8988T (cell line): ENCODE results near the gene FAM25G.
"Not testable (repeated sequence)": the region's sequence is repeated elsewhere in the genome, so short reads cannot be mapped to it uniquely, and the experiment has no call there.

Experiments used
- DNase-seq: peaks from one replicate; pipeline ENCODE4 v3.0.0; 2011

FAM25G gene

DNA sequence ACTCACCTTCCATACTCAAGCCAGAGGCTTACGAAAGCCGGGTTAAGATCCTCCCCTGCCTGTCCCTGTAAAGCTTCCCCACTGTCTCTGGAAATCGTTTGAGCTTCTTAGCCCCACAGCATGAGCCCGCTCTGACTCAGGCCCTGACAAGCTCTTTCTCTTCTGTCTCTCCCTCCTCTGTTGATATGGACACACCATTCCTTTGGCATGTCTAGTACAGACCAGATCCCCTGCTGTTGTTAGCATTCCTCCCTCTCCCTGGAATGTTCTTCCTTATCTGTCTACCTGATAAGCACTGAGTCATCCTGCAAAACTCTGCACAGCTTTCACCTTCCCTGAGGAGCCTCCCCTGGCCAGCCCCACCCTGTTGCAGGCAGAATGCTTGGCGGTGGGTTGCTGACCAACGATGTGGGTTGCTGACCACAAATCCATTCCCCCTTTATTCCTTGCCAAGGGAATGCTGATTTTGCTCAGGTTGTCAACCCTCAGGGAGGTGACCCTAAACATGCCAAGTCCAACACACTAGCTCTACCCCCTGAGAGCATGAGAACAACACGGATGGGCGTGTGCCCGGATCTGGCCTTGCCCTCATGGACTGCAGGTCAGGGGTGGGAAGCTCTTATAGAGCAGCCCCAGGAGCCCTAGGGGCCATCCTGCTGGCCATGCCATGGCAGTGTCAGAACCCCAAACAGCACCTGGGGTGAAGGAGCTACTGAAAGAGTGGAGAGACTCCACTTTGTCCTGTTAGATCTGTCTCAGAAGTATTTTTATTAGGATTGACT is 28.7 kb downstream of the FAM25G start:
- not testable (repeated sequence) for DNase-seq

DNA sequence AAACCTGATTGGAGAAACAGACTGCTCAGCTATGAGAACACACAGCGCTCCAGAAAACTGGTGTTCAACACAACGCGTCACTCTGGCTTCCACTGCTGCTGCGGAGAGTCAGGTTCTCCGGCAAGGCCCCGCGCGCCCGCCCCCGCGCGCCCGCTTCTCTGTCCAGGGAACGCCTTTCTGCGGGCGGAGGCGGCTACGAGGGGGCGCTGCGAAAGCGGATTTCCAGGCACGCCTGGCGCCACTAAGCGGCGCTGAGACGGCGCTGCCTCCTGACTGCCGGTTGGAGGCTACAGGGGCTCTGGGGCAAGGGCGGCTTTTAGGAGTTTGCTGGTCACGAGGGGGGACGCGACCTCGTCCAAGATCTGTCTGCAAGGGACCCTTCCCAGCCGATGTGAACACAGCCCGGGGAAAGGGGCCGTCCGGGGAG is 30.2 kb downstream of the FAM25G start:
- DNase-seq = not testable (repeated sequence)

DNA sequence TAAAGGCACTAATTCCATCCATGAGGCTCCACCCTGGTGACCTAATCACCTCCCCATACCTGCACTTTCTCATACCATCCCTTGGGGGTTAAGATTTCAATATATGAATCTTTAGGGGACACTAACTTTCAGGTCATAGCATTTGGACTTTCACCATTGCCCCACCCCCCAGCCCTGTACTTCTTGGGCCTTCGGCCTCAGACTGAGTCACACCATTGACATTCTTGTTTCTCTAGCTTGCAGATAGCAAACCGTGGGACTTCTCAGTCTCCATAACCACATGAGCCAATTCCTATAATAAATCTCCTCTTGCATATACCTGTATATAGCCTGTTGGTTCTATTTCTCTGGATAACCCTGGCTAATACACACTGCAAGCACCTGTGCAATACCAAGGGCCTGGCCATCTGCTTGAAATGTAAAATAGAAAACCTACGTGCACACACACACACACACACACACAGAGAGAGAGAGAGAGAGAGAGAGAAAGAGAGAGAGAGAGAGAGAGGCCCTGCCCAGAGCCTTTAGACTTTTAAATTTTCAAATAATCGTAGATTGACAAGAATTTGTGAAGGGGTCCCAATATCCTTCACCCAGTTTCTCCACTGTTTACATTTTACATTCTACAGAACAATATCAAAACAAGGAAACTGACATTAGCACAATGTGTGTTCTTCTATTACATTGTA is 32.9 kb downstream of the FAM25G start:
- no peak for DNase-seq

DNA sequence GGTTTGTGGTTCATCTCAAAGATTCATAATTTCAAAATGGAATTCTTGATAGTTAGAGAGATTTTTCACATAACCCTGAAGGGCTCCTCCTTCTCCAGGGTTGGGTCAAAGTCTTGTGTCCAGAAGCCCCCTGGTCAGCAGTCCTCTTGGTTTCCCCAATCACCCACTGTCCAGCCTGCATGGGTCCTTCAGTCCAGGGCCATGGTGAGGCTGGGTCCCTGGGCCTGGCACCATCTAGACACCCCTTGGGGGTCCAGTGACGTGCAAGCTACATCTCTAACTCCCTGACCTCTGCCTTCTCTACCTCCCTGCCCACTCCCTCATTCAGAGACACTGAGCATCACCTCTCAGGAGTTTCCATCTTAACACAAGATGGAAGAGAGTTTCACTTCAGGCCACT is 33.7 kb downstream of the FAM25G start:
- no peak for DNase-seq

DNA sequence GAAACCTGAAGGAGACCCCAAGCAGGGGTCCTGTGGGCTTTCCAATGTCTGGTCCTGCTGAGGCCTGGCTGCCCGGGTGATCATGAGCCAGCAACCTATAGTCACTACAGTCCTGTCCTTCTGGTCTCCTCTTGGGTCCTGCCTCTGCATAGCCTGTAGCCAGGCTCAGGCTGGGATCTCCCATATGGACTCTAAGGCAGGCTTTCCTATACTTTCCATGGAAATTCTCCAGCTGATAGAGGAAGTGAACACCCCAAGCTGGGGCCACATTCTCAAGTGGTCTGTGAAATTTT is 34.0 kb downstream of the FAM25G start:
- DNase-seq = no peak

DNA sequence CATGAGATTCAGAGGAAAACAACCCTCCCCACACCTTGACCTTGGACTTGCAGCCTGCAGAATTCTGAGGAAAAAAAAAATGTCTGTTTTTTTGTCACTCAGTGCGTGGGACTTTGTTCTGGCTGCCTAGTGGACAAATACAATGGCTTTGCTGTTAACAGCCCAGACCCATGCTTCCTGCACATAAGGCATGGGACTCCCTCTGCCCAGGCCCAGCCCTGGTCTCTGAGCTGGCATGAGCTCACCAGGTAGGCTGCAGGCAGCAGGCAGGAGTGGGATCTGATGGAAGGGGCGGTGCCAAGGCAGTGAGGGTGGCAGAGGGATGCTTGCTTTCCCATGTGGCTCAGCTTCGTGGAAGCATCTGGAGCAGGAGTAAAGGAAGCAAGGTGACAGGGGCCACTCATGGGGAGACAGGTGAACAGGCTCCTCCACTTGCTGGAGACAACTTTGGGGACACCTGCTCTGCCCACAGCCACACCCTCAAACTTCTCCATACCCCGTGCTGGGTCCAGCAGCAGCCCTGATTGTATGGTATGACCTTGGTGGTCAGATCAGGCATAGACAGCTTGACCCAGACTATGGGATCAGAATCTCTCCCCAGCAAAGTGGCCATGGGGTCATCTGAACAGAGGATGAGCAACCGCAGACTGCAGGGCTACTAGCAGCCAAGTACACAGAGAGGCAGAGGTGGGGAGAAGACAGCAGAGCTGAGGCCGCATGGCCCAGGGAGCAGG is 34.5 kb downstream of the FAM25G start:
- no peak for DNase-seq

DNA sequence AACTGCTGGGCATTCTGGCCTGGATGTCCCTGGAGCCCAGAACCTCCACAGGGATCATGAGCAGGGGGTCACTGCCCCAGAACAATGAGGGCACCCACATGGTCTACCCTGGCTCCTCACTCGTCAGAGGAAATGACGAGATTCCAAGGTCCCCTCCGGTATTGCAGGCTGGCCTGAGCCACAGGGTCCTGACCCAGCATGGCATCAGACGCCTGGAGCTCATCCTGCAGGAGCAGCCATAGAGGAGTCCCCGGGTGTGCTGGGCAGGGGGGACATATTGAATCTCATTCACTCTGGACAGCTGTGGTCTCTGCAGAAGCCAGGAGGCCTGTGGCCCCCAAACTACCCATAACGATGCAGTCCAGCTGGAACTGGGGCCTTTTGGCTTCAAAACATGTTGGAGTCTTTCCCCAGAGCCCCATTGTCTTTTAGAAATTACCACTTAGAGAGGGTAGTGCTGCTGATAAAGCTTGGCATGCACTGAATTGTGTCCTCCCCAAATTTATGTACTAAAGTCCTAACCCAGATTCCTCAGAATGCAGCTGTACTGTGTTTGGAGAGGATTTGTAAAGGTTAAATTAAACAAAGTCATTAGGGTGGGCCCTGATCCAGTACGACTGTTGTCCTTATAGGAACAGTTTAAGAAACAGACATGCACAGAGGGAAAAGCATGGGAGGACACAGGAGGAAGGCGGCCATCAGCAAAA is 35.3 kb downstream of the FAM25G start:
- DNase-seq = no peak

DNA sequence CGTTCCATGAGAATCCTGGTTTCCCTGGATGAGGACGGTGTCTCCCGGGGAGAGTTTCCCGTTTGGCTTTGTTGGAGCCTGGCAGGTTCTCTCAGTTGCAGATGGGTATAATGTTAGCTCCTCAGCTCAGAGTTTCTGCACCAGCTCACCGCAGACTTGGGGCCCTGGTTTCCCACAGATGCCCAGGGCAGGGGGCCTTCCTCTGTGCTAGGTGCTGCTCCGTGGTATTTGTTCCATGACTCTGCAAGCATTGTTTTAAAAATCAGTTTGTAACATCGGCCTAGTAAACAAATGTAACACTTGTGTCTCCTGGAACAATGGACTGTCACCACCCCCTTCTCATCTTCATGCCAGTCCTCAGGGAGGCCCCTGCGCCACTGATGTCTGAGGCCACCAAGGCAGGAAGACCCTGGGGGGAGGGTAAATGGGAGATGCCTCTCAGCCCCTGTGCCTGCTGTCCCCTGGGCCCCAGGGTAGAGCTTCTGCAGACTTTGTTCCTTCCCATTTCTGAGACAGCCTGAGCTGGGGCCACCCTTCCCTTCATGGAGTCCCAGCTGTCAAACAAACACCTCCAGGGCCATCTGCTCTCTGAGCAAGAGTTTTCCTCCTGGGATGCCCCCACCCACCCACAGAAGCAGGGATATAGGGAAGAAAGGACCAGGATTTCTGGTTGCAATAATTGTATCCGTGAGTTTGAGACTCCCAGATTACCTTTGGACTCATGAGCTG is 36.0 kb downstream of the FAM25G start:
- not testable (repeated sequence) for DNase-seq

DNA sequence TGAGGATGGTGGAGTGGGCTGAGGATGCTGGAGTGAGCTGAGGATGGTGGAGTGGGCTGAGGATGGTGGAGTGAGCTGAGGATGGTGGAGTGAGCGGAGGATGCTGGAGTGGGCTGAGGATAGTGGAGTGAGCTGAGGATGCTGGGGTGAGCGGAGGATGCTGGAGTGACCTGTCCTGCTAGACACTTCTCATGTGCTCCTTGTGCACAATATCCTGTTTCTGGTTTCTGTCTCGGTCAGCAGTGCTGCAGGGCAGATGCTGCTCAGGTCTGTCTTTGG is 36.8 kb downstream of the FAM25G start:
- no peak for DNase-seq

DNA sequence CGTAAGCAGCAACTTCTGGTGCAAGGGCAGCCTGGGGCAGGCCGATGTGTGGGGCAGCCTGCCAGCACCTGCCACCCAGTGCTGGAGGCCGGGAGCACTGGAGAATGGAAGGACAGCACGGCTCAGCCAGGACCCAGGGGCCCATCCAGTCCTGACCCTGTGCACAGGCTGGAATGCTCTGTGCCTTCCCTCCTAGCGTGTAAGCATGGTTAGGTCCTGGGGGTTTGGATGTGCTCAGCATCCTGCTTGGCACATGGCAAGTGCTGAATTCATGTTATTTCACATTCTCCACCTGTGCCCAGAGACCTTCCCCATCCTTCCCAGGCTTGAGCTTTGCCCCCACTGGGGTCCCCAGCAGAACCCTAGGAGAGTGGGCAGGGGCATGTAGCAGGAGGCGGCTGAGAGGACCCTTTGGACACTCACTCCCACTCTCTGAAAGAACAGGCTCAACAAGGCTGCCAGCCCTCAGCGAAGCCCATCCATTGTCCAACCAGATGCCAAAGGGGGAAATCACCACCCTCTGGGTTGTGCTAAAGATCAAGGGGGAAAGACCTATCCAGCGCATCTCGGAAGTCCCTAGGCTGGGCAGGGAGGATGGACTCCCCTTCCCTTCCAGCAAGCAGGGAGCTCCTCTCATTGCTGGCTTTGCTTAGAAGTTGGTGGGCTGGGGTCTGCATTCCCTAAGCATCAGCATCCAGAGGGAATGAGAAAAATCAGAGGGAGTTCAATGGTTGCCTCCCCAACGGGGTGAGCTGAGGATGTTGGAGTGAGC is 37.3 kb downstream of the FAM25G start:
- DNase-seq = no peak

DNA sequence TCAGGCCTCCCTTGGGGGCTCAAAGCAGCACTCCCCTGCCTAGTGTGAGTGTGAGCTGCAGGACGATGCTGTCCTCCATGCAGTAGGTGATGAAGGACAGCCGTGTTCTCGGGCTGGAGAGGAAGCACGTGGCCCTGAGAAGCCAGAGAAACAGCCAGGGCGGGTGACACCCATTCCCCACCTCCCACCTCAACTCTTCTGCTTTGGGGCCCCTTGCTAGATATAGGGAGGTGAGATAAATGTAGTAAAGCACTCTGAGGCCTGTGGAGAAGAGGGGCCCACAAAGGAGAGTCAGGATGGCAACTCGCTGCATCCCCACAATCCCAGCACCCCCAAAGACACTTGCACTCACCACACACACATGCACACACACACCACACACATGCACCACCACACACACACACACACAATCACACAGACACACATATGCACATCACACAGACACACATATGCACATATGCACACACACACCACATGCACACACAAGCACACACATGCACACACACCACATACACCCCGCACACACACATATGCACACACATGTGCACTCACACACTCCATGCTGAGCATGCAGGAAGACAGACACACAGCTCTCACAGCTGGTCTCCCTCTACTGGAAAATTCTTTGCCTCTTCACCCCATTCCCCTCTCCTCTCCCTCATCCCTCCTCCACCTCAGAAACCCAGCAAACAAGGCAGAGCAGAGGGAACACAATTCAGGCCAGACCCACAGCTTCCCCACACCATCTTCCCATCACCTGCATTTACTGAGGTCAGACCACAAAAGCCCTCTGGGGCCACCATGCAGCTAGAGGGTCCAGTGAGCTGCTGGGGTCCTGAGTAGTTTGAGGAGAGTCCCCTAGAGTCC is 38.1 kb downstream of the FAM25G start:
- DNase-seq = no peak

DNA sequence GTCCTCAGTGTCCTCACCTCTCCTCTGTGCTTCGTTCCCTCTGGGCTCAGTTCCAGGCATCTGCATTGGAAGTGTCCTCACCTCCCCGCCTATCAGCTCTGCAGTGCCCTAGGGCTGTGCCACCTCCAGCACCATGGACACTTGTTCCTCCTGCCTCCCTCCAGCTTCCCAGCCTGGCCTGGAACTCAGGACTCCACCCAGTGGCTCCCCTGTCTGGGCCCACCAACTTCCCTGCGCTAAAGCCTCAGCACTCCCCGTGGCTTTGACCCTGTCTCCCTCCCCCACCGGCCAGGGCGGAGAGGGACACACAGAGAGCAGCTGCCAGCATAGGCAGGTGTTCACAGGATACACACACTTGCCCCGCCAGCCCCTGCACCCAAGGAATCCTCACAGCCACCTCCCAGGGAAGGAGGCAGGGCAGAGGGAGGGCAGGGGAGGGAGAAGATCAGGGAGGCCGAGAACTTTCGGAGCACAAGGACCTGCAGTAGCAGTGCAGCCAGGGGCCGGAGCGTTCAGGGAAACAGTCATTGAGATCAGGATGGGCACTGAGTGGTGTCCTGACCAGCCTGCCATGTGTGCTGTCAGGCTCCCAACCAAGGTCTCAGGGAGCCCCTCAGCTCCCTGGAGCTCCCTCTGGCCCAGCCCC is 38.9 kb downstream of the FAM25G start:
- no peak for DNase-seq

DNA sequence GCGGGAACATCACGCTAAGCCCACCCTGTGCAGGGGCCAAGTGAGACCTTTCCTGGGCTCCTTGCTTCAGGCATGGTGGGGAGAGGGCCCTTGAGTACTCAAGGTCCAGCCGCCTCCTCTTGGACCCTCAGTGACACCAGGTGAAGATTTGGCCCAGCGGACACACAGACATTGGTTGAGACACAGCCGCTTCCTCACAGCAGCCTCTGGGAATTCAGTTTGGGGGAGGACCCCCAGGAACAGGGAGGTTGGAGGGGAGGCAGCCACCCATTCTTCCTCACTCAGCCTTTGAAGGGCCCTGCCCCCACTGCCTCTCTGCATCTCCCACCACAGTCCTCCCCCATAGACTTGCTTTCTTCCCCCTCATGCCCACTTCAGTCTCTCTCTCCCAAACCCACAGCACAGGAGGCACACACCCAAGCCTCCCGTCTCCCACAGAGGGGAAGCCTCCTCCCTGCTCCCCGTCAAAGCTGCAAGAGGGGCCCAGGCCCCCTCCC is 39.5 kb downstream of the FAM25G start:
- DNase-seq = no peak

DNA sequence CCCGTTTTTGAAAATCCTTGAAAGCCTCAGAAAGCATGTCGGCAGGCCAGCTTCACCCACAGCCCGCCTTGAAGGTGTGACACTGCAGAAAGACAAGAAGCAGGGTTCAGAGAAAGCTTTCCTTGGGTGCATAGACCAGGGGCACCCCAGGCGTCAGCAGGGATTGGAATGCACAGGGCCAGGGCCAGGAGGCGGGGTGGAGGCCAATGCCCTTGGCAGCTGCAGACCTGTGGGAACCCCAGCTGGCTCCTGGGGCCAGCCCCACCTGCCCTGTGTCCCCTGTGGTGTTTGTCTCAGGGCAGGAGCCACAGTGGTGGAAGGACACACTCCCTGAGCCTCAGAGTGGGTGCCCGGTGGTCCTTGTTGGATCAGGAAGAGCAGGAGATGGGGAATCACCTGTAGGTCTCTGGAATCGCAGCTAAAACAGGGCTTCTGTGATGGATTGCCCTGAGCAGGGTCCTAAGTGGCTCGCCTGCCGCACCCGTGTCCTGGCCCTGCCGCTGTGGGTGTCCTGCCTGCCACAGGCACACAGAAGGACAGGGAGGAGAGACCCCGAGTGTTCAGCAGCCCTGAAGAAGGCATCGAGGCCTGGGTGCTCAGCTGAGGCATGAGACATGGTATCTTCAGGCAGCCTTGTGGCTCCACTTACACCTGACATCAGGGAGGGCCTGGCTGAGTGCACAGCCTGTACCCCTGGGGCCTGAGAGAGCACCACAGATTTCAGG is 40.1 kb downstream of the FAM25G start:
- no peak for DNase-seq

DNA sequence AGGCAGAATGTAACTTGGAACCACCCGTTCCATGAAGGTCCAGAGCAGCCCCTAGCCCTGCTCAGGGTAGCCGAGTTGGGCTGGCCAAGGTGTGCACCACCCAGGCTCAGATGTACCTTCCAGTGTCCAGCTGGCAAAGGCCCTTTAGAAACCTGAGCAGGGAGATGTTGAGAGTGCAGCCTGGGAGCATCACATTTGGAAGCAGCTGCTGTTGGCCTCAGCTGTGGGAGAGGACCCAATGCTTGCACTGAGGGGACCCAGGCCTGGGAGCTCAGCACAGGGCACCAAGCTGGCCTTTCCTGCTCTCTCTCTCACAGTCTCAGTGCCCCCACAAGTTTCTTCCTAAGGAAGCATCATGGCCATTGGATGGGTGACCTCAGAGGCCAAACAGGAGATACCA is 41.1 kb downstream of the FAM25G start:
- DNase-seq = no peak

DNA sequence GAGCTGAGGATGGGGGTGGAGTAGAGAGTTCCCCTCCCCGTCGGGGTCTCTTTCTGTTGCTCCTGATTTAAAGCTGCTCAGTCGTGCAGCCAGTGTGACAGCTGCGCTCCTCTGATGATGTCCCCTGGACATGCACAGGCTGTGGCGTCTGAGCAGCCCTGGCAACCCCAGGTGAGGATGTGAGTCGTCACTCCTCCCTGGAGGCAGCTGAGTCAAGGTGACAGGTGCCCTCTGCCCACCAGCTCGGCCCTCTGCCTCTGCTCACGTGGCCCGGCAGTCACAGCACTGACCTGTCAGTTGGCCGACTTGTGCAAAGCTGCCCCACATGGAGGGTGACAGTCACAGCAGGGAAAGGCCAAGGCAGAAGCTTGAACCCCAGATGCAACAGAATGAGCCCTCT is 41.5 kb downstream of the FAM25G start:
- no peak for DNase-seq

DNA sequence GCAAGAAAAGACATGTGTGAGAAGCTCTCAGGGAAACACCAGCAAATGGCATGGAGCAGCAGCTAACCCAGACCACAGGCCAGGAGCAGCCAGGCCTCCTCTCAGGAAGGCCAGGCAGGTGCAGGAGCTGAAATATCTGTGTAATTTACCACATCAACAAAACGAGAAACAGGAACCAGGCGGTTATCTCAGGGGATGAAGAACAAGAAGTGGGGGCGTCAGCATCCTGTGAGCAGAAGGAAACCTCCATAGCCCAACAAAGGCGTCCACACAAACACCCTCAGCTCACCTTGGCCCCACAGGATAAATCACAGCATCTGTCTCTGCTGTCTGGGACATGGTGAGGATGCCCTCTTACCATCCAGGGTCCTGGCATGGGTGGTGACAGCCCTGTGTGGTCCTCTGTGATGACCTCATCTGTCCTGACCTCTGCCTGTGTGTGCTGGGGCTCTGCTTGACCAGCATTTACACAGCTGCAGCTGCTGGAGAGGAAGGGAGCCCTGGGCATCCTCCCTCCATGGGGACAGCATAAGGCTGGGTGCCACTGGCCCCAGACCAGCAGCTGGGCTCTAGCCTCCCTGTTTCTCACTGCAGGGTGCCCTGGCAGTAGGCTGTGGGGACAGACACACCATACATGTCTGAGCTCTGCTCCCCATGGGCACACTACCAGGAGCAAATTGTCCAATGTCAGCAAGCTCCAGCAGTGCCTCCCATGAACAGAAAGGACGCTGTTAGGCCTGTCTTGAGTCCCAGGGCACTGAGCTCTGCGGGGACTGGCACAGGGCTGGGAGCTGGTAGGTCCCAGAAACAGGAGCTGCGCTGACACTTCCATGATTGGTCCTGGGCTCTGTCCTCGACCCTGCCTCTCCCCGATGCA is 42.2 kb downstream of the FAM25G start:
- DNase-seq = no peak

DNA sequence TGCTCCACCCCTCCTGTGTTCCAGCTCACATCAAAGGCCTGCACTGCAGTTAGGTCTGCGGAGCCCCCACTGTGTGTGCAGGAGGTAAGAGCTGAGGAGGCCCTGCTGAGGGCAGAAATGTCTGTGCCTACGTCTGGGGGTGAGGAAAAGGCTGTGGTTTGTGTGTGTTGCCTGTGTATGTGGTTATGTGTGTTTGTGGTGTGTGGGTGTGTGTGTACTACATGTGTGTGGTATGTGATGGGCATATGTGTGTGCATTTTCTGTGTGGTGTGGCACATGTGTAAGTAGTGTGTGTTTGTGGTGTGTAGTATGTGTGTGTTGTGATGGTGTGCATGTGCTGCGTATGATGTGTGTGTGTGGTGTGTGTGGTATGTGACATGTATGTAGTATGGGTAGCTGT is 43.8 kb downstream of the FAM25G start:
- no peak for DNase-seq

DNA sequence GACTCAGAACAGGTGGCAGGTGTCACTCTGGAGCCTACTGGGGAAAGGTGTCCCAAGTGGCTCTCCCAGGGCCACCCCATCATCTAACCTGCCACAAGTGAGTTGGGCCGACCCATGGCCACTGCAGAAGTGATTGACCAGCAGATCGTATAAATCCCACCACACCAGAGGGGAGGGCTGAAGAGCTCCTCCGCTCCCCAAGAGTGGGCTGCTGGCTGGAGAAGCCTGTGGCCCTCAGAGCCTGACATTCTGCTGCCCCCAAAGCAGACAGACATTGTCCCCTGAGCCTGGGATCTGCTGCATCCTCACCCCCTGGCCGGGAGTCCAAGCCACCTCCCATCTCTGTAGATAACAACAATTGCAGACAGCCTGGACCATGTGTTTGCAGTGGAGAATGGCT is 44.3 kb downstream of the FAM25G start:
- no peak for DNase-seq
